GM23338 (cell line): ENCODE measurements around the gene CCDC150.

Source experiments
- CREB1 ChIP-seq: fragments of 250-450 bp; sonication (Bioruptor Pico); IDR thresholded peaks from 2 replicates; pipeline ENCODE4 v1.5.0; 2020; ENCODE audit warnings: low read depth, mild to moderate bottlenecking, moderate library complexity
- EZH2 ChIP-seq: fragments of 200-600 bp; sonication (generic); IDR thresholded peaks from one replicate; pipeline ENCODE4 v1.8.0; 2017; ENCODE audit warnings: antibody characterized with exemption, mild to moderate bottlenecking, low read depth; ENCODE audit not compliant: unreplicated experiment
- EZH2phosphoT487 ChIP-seq: fragments of 200-600 bp; sonication (generic); IDR thresholded peaks from one replicate; pipeline ENCODE4 v1.8.1; 2018; ENCODE audit warnings: antibody characterized with exemption; ENCODE audit not compliant: unreplicated experiment
- JUNB ChIP-seq: IDR thresholded peaks from one replicate; pipeline ENCODE4 v1.6.1; 2016; ENCODE audit warnings: antibody characterized with exemption; ENCODE audit not compliant: unreplicated experiment
- NANOG ChIP-seq: IDR thresholded peaks from 2 replicates; pipeline ENCODE4 v1.6.1; 2016; ENCODE audit warnings: antibody characterized with exemption, borderline replicate concordance
- POLR2AphosphoS5 ChIP-seq: IDR thresholded peaks from 2 replicates; pipeline ENCODE4 v1.6.1; 2016; ENCODE audit warnings: antibody characterized with exemption, low read depth
- STAT1 ChIP-seq: IDR thresholded peaks from one replicate; pipeline ENCODE4 v1.6.1; 2016; ENCODE audit warnings: antibody characterized with exemption; ENCODE audit not compliant: unreplicated experiment
- ZNF114 ChIP-seq: fragments of 250-450 bp; sonication (Bioruptor Pico); IDR thresholded peaks from 2 replicates; pipeline ENCODE4 v1.5.0; 2020; ENCODE audit warnings: mild to moderate bottlenecking, moderate library complexity
- ZNF331 ChIP-seq: fragments of 250-450 bp; sonication (Bioruptor Pico); IDR thresholded peaks from 2 replicates; pipeline ENCODE4 v1.5.0; 2020; ENCODE audit warnings: low read depth, mild to moderate bottlenecking, moderate library complexity
- TF ChIP-seq, protein P1 (sequence below), 2 experiments: fragments of 200-600 bp in 1 of 2; sonication (generic) in 1 of 2; conservative IDR thresholded peaks; 2 replicates each; pipeline versions ENCODE4 v1.5.1 to v1.6.1; 2016 to 2017; ENCODE audit warnings: antibody characterized with exemption in 2 of 2, low read depth in 2 of 2, mild to moderate bottlenecking in 2 of 2, moderate library complexity in 1 of 2
- TF ChIP-seq, protein P2 (sequence below): IDR thresholded peaks from one replicate; pipeline ENCODE4 v1.6.1; 2018; ENCODE audit warnings: antibody characterized with exemption; ENCODE audit not compliant: unreplicated experiment

DNA sequence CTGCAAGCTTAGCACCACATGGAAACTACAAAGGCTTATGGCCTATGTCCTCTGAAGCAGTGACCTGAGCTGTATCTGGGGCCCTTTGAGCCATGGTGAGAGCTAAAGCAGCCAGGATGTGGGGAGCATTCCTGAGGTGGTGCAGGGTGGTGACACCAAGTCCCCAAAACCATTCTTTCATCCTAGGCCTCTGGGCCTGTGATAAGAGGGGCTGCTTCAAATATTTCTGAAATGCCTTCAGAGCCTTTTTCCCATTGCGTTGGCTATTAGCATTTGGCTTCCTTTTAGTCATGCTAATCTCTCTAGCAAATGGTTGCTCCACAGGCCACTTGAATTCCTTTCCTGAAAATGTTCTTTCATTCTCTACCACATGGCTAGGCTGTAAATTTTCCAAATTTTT, 13.4 kb downstream of the CCDC150 start:
- TF ChIP-seq, protein P1, sequence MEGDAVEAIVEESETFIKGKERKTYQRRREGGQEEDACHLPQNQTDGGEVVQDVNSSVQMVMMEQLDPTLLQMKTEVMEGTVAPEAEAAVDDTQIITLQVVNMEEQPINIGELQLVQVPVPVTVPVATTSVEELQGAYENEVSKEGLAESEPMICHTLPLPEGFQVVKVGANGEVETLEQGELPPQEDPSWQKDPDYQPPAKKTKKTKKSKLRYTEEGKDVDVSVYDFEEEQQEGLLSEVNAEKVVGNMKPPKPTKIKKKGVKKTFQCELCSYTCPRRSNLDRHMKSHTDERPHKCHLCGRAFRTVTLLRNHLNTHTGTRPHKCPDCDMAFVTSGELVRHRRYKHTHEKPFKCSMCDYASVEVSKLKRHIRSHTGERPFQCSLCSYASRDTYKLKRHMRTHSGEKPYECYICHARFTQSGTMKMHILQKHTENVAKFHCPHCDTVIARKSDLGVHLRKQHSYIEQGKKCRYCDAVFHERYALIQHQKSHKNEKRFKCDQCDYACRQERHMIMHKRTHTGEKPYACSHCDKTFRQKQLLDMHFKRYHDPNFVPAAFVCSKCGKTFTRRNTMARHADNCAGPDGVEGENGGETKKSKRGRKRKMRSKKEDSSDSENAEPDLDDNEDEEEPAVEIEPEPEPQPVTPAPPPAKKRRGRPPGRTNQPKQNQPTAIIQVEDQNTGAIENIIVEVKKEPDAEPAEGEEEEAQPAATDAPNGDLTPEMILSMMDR (conservative IDR thresholded peaks at IDR 0.05; ENCODE audit: low read depth in 2 of 2): no peak
- no peak for TF ChIP-seq CREB1 (CRISPR knock-in tag)
- TF ChIP-seq EZH2: no peak
- no peak for TF ChIP-seq EZH2phosphoT487
- TF ChIP-seq POLR2AphosphoS5: no peak
- TF ChIP-seq ZNF114: no peak
- TF ChIP-seq, protein P2, sequence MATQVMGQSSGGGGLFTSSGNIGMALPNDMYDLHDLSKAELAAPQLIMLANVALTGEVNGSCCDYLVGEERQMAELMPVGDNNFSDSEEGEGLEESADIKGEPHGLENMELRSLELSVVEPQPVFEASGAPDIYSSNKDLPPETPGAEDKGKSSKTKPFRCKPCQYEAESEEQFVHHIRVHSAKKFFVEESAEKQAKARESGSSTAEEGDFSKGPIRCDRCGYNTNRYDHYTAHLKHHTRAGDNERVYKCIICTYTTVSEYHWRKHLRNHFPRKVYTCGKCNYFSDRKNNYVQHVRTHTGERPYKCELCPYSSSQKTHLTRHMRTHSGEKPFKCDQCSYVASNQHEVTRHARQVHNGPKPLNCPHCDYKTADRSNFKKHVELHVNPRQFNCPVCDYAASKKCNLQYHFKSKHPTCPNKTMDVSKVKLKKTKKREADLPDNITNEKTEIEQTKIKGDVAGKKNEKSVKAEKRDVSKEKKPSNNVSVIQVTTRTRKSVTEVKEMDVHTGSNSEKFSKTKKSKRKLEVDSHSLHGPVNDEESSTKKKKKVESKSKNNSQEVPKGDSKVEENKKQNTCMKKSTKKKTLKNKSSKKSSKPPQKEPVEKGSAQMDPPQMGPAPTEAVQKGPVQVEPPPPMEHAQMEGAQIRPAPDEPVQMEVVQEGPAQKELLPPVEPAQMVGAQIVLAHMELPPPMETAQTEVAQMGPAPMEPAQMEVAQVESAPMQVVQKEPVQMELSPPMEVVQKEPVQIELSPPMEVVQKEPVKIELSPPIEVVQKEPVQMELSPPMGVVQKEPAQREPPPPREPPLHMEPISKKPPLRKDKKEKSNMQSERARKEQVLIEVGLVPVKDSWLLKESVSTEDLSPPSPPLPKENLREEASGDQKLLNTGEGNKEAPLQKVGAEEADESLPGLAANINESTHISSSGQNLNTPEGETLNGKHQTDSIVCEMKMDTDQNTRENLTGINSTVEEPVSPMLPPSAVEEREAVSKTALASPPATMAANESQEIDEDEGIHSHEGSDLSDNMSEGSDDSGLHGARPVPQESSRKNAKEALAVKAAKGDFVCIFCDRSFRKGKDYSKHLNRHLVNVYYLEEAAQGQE: no peak
- no peak for TF ChIP-seq JUNB
- no peak for TF ChIP-seq ZNF331 (CRISPR knock-in tag)
- no peak for TF ChIP-seq STAT1
- no peak for TF ChIP-seq NANOG
